Thymus (tissue), 11 donors: ENCODE measurements around the gene YES1. TPM values are rescaled to one million over a fixed set of nuclear protein-coding genes. Genes with fewer than 3 reads are reported as not detected.
"Not testable (repeated sequence)": the region's sequence is repeated elsewhere in the genome, so short reads cannot be mapped to it uniquely, and the experiment has no call there.

ENCODE experiments used
- DNase-seq, 9 donors: peaks; one replicate each; pipeline ENCODE4 v3.0.0-alpha.2; 2013; ENCODE audit warnings: low spot score in 9 of 9, low read depth in 6 of 9, missing footprints in 1 of 9
- H3K27ac ChIP-seq, 2 donors: one replicate each; pipeline ENCODE4 v1.5.1; 2013; ENCODE audit warnings: control low read depth in 1 of 2, low read depth in 1 of 2, low read length in 1 of 2, mild to moderate bottlenecking in 1 of 2, moderate library complexity in 1 of 2
- H3K27me3 ChIP-seq, 2 donors: one replicate each; pipeline ENCODE4 v1.5.1; 2013; ENCODE audit warnings: low read length in 1 of 2; ENCODE audit not compliant: control insufficient read depth in 2 of 2, insufficient read depth in 1 of 2
- H3K36me3 ChIP-seq, 2 donors: one replicate each; pipeline ENCODE4 v1.5.1; 2013; ENCODE audit warnings: low read length in 1 of 2, mild to moderate bottlenecking in 1 of 2, moderate library complexity in 1 of 2; ENCODE audit not compliant: control insufficient read depth in 2 of 2, insufficient read depth in 2 of 2
- H3K4me1 ChIP-seq, 2 donors: one replicate each; pipeline ENCODE4 v1.5.1; 2013; ENCODE audit warnings: low read length in 2 of 2; ENCODE audit not compliant: control insufficient read depth in 2 of 2, insufficient read depth in 2 of 2
- H3K4me3 ChIP-seq, 2 donors: one replicate each; pipeline ENCODE4 v1.5.1; 2013; ENCODE audit warnings: low read length in 2 of 2, control low read depth in 1 of 2, mild to moderate bottlenecking in 1 of 2
- H3K9me3 ChIP-seq, 2 donors: one replicate each; pipeline ENCODE4 v1.5.1; 2013; ENCODE audit warnings: low read length in 1 of 2, mild to moderate bottlenecking in 1 of 2; ENCODE audit not compliant: control insufficient read depth in 2 of 2, insufficient read depth in 1 of 2
- WGBS: extraction: QIAGEN DNeasy Blood & Tissue Kit; methylation state at CpG from one replicate; pipeline ENCODE4 v1.1.7; 2013; 5-methylcytosine and 5-hydroxymethylcytosine counted together
- polyA plus RNA-seq: library from polyadenylated mRNA; stranded (reverse); fragments of 200-250 nt; gene quantifications from one replicate; pipeline ENCODE4 v1.2.3, GENCODE V29; 2013
- total RNA-seq: library from RNA; stranded (reverse); fragments of 120-200 nt; gene quantifications from one replicate; pipeline ENCODE4 v1.2.4, GENCODE V29; 2013
- donor health status: healthy.

Gene YES1
- total and polyA plus RNA-seq, 2 donors, result 18.8 to 19.0 TPM

DNA sequence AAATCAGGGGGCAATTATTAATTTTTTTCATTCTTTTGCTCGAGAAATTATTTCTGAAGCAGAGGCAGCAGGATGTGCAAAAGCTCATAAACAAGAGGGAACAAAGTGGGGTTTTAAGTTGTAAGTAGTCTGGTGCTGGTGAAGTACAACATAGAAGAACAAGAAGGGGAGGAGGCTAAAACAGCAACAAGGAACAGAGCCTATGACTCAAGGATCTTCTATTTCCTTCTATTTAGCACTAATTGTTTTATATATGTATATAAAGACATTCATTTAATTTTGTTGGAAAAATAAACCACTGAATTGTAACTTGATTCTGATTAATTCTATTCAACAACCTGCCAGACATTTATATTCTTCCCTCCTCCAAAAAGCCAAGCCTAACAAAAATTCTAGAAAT is 35.0 kb downstream of the YES1 start:
- Histone ChIP-seq H3K27ac (no peak overlapping the region), H3K4me1 (no peaks in the 10 kb centered on the region), H3K4me3 (no peak overlapping the region), H3K9me3 (no peaks in the 10 kb centered on the region), H3K27me3 (no peaks in the 10 kb centered on the region), H3K36me3 (no peaks in the 10 kb centered on the region)
- DNase-seq, result no peak
- 40% methylated on average over 1 of the region's 1 CpG for WGBS

GRCh38 chr18:776044-776443 is 36.0 kb downstream of the YES1 start:
- H3K4me1 ChIP-seq, H3K27ac ChIP-seq, H3K36me3 ChIP-seq, H3K27me3 ChIP-seq, H3K9me3 ChIP-seq, H3K4me3 ChIP-seq, DNase-seq: not testable (repeated sequence)
- 96% methylated on average over 4 of the region's 4 CpGs for WGBS

DNA sequence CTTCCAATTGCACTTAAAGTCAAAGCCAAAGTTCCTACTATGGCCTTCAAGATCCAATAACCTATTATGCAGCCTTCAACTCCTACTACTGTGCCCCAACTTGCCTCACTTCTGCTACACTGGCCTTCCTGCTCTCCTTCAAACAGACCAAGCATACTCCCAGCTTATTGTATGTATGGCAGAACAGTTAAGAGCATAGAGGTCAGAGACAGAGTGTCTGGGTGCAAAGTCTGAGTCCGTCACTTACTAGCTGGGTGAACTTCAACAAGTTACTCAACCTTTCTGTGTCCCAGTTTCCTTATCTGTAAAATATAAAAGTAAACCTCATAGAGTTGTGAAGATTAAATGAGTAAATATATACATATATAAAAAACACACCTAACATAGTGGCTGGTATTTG is 37.2 kb downstream of the YES1 start:
- no peaks in the 10 kb centered on the region for H3K4me1 ChIP-seq
- no peak for DNase-seq

GRCh38 chr18:773980-774624 is 37.9 kb downstream of the YES1 start:
- Histone ChIP-seq H3K27me3 (no peaks in the 10 kb centered on the region), H3K4me3 (no peak overlapping the region), H3K27ac (no peak overlapping the region), H3K4me1 (no peaks in the 10 kb centered on the region), H3K9me3 (no peaks in the 10 kb centered on the region), H3K36me3 (no peaks in the 10 kb centered on the region)
- DNase-seq, result no peak
- 98% methylated on average over 14 of the region's 14 CpGs for WGBS

More for the DNA sequence above, 37.2 kb downstream of the YES1 start:
- Histone ChIP-seq H3K4me3 (no peak overlapping the region), H3K27ac (no peak overlapping the region), H3K9me3 (no peaks in the 10 kb centered on the region), H3K36me3 (no peaks in the 10 kb centered on the region), H3K27me3 (no peaks in the 10 kb centered on the region)
- 99% methylated on average over 1 of the region's 1 CpG for WGBS

DNA sequence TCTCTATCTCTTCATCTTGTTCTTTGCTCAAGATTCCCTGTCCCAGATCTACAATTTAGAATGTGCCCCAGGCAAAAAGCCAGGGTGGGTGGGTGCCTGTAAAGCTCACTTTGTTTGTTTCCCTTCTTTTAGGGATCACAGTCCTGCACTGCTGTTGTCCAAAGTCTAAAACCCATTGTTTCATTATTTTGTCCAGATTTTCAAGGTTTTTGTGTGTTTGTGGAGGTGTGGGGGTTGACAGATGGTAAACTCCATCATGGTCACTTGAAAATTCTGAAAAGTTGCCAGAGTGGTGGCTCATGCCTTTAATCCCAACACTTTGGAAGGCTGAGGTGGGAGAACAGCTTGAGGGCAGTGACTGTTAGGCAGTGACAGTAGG is 41.5 kb downstream of the YES1 start:
- H3K4me3 ChIP-seq, result no peak overlapping the region
- no peaks in the 10 kb centered on the region for H3K27me3 ChIP-seq
- no peak for DNase-seq
- H3K36me3 ChIP-seq, result no peaks in the 10 kb centered on the region
- H3K9me3 ChIP-seq, result no peaks in the 10 kb centered on the region
- no peak overlapping the region for H3K27ac ChIP-seq
- no peaks in the 10 kb centered on the region for H3K4me1 ChIP-seq

GRCh38 chr18:767961-768360 is 44.1 kb downstream of the YES1 start:
- no peaks in the 10 kb centered on the region for H3K4me1 ChIP-seq
- no peak overlapping the region for H3K27ac ChIP-seq
- no peaks in the 10 kb centered on the region for H3K9me3 ChIP-seq
- no peak for DNase-seq
- H3K4me3 ChIP-seq, result no peak overlapping the region
- no peaks in the 10 kb centered on the region for H3K27me3 ChIP-seq
- no peaks in the 10 kb centered on the region for H3K36me3 ChIP-seq
- WGBS, result 98% methylated on average over 1 of the region's 1 CpG

DNA sequence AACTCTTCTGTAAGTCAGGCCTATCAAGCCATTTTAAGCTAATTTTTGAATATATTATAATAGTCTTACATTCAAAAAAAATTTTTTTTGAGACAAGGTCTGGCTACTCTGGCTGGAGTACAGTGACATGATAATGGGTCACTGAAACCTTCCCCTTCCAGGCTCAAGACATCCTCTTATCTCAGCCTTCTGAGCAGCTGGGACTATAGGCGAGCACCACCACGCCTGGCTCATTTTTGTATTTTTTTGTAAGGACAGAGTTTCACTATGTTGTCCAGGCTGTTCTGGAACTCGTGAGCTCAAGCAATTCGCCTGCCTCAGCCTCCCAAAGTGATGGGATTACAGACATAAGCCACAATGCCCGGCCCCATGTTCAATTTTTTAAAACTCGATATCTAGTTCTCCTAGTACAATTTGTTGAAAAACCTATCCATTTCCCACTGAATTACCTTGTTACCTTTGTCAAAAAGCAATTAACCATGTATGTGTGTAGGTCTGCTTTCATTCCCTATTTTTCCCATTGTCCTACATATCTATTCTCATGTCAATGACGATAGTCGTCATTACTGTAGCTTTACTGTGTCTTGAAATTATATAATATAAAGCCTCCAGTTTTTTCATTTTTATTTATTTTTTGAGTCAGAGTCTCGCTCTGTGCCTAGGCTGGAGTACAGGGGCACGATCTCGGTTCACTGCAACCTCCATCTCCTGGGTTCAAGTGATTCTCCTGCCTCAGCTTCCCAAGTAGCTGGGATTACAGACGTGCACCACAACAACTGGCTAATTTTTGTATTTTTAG is 44.8 kb downstream of the YES1 start:
- Histone ChIP-seq H3K27me3 (no peaks in the 10 kb centered on the region), H3K4me3 (no peak overlapping the region), H3K4me1 (no peaks in the 10 kb centered on the region), H3K27ac (no peak overlapping the region), H3K36me3 (no peaks in the 10 kb centered on the region), H3K9me3 (no peaks in the 10 kb centered on the region)
- DNase-seq, result no peak
- WGBS, result 97% methylated on average over 12 of the region's 12 CpGs

DNA sequence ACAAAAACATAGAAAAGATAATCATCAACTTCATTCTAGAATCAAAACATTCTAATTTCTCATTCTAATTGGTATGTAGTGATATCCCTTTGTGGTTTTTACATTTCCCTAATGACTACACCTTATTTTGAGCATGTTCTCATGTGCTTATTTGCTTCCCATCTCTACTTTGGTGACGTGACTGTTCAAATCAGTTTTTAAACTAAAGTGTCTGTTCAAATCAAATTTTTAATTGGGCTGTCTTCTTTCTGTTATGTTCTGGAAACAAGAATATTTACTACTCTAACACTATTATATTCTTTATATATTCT is 45.5 kb downstream of the YES1 start:
- DNase-seq, result no peak
- Histone ChIP-seq H3K27me3 (no peaks in the 10 kb centered on the region), H3K4me3 (no peak overlapping the region), H3K4me1 (no peaks in the 10 kb centered on the region), H3K9me3 (no peaks in the 10 kb centered on the region), H3K27ac (no peak overlapping the region), H3K36me3 (no peaks in the 10 kb centered on the region)
- WGBS, result 100% methylated on average over 1 of the region's 1 CpG

DNA sequence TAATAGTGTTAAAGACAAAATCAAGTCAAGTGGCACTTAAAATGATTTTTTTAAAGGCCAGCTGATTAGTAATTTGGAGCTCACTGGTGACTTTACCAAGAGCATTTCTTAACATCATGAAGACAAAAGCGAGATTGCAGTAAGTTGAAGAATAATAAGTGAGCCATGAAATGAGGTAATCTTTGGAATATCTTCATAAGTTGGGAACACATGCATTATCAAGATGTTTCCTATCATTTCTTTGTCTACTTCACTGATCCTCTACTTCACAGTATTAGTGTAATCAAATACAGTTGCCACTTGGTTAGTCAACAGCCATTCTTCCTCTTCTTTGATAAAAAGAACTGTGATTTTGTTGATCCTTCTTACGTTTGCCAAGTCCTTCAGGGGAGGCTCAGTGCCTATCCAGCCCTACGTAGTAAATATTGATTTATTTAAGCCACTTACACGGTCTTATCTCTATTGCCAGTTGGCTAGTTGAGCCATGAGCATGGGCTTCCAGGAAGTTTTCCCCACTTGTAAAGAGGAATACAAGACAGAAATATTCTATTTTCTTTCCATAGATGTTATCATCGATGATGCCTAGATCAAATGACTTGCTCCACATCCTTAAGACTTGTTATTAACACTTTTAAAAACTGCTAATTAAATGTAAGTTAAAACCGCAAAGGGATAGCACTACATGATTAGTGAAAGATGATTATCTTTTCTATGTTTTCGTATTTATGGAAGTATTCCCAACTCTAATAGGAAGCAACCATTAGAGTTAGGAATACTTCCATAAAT is 46.1 kb downstream of the YES1 start:
- 95% methylated on average over 7 of the region's 7 CpGs for WGBS
- Histone ChIP-seq H3K4me1 (no peaks in the 10 kb centered on the region), H3K36me3 (no peaks in the 10 kb centered on the region), H3K9me3 (no peaks in the 10 kb centered on the region), H3K27ac (no peak overlapping the region), H3K4me3 (no peak overlapping the region), H3K27me3 (no peaks in the 10 kb centered on the region)
- DNase-seq, result no peak
